ENCODE data around the gene TBC1D22A.

The TBC1D22A gene

GRCh38 chr22:46852771-46853170 is 90.3 kb downstream of the TBC1D22A start:
- no peak overlapping the region for H3K4me3 ChIP-seq (replicated peaks; ENCODE audit: low read depth, low read length)
- DNase-seq (ENCODE audit: low read depth): no peak
- TF ChIP-seq CTCF (IDR thresholded peaks at IDR 0.05; ENCODE audit: low read length, missing control alignments): no peak

GRCh38 chr22:46853191-46853590 is 90.7 kb downstream of the TBC1D22A start:
- no peak overlapping the region for H3K4me3 ChIP-seq (replicated peaks; ENCODE audit: low read depth, low read length)
- no peak for TF ChIP-seq CTCF (IDR thresholded peaks at IDR 0.05; ENCODE audit: low read length, missing control alignments)

GRCh38 chr22:46854125-46854870 is 91.8 kb downstream of the TBC1D22A start:
- DNase-seq (ENCODE audit: low read depth): peak; percentile 40
- TF ChIP-seq CTCF (IDR thresholded peaks at IDR 0.05; ENCODE audit: low read length, missing control alignments): no peak
- H3K4me3 ChIP-seq (replicated peaks; ENCODE audit: low read depth, low read length): no peak overlapping the region

More at GRCh38 chr22:46853191-46853590, 90.7 kb downstream of the TBC1D22A start:
- no peak for DNase-seq (ENCODE audit: low read depth)

GRCh38 chr22:46855681-46856080 is 93.2 kb downstream of the TBC1D22A start:
- no peak for DNase-seq (ENCODE audit: low read depth)
- no peak for TF ChIP-seq CTCF (IDR thresholded peaks at IDR 0.05; ENCODE audit: low read length, missing control alignments)
- no peak overlapping the region for H3K4me3 ChIP-seq (replicated peaks; ENCODE audit: low read depth, low read length)

DNA sequence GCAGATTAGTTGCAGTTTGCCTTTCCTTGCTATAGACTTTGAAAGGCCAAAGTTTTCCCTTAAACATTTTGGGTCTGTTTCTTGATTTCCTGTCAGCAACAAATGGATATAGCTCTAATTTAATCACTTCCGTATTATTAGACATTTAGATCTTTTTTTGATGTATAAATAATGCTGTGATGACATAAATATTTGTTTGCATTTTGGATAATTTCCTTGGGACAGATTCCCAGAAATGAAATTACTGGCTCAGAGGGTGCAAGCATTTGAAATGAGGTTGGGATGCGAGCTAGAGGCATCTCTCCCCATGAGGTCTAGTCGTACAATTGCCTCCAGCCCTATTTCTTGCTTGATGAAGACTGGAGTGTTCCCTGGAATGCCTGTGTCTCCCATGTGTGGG is 94.2 kb downstream of the TBC1D22A start:
- no peak for DNase-seq (ENCODE audit: low read depth)
- no peak for TF ChIP-seq CTCF (IDR thresholded peaks at IDR 0.05; ENCODE audit: low read length, missing control alignments)
- no peak overlapping the region for H3K4me3 ChIP-seq (replicated peaks; ENCODE audit: low read depth, low read length)

- DNase-seq (ENCODE audit: low read depth): no peak
- no peak for TF ChIP-seq CTCF (IDR thresholded peaks at IDR 0.05; ENCODE audit: low read length, missing control alignments)
- H3K4me3 ChIP-seq (replicated peaks; ENCODE audit: low read depth, low read length): no peak overlapping the region
These were observed 94.9 kb downstream of the TBC1D22A start for GRCh38 chr22:46857142-46857884.
